Adrenal gland (tissue), 5 donors: ENCODE results near the gene NUTM2E.
"Not testable (repeated sequence)": the region's sequence is repeated elsewhere in the genome, so short reads cannot be mapped to it uniquely, and the experiment has no call there.

Source experiments
- CTCF ChIP-seq, 6 experiments: fragments of 450-650 bp in 4 of 6; fragments of 200-600 bp in 2 of 6; sonication (generic) in 1 of 6; IDR thresholded peaks; 1 replicate in 5 of 6; 2 replicates in 1 of 6; pipeline versions ENCODE4 v1.5.1 to v1.8.0; 2016 to 2021; ENCODE audit warnings: antibody characterized with exemption in 6 of 6, mild to moderate bottlenecking in 2 of 6, moderate library complexity in 1 of 6
- POLR2A ChIP-seq, 2 donors: fragments of 450-650 bp; IDR thresholded peaks; one replicate each; pipeline ENCODE4 v1.6.1; 2017; ENCODE audit warnings: antibody characterized with exemption in 2 of 2, mild to moderate bottlenecking in 2 of 2, moderate library complexity in 1 of 2
- donor health status: DM: no; HTN: no; CAD: no.

- peak in 1 of 2 donors; percentile 53 for TF ChIP-seq POLR2A (IDR thresholded peaks at IDR 0.05)
- TF ChIP-seq CTCF (IDR thresholded peaks at IDR 0.05), result not testable (repeated sequence)
Measured at GRCh38 chr10:79826496-79827215, at the start of gene NUTM2E.
